NOMO-1 treated with dmso at 0.1 percent for 144 hours (cell line): Measurements from ENCODE around the gene FANCB.

Source experiments
- DNase-seq: peaks from one replicate; lab custom pipeline; 2025; ENCODE audit not compliant: unreplicated experiment; lab: John Stamatoyannopoulos, UW

The FANCB gene

DNA sequence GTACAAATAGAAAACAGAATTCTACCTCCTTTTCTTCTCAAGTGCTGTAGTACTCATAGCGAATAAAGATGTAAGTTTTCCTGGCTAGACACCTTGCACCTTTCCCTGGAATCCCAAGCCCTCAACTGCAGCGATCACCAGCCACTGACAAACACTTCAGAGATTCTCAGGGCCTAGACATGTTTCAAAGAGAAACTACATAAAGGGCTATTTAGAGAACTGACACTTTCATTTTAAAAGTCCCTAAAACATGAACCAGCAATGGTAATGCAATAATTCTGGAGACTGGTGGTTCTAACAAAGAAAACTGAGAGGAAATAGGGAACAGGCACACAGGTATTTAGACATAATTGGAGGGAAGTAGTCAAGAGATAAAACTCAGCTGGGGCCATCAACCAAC lies 35.7 kb downstream of the FANCB start:
- no peak for DNase-seq

DNA sequence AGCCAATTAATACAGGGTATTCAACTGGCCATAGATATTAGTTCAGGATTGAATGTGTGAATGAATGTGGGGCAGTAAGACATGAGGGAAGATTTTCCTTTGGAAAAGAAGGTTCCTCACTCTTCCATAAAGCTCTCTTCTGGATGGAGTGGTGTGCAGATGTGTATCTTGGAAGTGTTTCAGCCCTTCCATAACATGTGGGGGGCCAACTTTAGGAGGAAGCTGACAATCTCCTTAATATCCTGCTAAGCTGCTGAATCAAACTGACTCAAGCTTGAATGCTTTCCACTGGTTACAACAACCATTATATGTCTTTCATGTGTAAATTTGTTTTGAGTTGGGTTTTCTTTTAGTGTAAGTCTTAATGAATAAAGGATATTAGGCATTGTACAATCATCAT lies 40.3 kb downstream of the FANCB start:
- no peak for DNase-seq

DNA sequence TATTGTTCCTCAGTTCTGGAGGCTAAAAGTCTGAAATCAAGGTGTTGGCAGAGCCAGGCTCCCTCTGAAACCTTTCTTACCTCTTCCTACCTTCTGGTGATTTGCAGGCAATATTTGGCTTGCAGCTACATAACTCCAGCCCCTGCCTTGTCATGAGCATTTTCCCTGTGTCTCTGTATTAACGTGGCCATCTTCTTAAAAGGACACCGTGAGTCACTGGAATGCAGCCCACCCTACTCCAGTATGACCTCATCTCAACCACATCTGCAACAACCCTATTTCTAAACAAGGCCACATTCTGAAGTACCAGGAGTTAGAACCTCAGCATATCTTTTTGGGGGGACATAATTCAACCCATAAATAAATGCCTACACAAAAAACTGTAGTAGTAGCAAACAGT lies 40.7 kb downstream of the FANCB start:
- DNase-seq = no peak

DNA sequence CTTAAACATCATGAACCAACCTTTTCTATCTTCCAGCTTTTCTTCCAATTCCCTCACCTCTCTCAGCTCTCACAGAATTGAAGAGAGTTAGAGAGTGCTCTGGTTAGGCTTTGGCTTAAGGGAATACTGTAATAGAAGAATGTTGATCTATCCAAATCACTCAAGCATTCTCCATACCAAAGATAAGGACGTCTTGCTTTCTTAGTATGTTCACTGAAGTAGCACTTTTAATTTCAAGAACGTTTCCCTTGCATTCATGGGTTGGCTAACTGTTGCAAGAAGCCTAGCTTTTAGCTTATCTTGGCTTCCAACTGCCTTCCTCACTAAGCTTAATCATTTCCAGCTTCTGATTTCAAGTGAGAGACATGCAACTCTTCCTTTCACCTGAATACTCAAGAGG lies 43.2 kb downstream of the FANCB start:
- no peak for DNase-seq

GRCh38 chrX:14826319-14826718 lies 46.5 kb downstream of the FANCB start:
- DNase-seq = no peak

- DNase-seq = no peak
Measured at GRCh38 chrX:14825851-14826250, 47.0 kb downstream of the FANCB start.

- no peak for DNase-seq
Measured at GRCh38 chrX:14819769-14820168, 53.1 kb downstream of the FANCB start.

- DNase-seq = peak; percentile 3
Measured at GRCh38 chrX:14817571-14817970, 55.3 kb downstream of the FANCB start.

DNA sequence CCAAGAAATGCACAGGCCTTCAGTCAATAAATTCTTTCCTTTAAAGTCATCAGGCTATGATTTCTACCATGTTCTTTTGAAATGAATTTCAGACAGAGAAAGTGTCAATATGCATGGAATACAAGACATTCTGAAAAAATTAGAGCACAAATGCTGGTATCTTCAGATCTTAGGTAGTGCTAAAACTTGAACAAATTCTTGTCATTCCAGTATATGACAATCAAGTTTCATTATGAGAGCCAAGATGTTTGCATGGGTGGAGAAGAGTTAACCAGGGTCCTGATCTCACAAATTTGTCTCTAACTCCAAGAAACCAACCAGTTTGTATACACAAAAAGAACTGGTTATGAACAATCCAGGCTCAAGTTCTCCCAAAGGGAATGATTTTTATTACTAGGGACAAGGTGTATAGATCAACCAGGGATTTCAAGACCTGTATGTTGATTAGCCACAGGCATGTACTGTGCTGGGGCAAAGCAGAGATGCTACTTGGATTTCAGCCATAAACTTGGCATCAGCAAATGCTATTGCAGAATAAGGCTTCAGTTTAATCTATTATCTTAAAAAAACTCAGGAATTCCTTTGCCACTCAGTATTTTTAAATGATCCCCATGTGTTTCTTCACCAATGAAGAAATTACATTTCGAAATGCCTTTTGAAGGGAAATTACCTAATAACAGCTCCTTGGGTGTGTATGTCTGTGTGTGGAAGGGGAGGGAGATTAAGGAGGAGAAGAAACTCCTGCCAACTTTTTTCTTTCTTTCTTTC lies 69.7 kb downstream of the FANCB start:
- DNase-seq = peak; percentile 20

DNA sequence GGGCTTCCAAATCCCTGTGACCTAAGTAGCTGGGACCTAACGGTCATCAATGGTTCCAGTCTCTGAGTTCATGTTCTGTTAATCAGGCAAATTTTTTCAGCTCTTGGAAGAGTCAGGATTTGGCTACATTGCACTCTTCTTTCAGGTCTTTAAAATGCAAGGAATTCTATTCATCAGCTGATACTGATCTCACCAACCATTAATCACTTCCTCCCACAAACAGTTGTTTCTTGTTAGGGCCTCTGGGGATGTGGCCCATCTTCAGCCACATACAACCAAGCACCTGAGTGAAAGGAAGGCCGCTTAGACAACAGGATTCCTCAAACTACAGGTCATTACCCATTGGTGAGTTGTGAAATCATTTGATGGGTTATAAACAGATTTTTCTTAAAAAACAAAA lies 71.7 kb downstream of the FANCB start:
- DNase-seq = no peak

DNA sequence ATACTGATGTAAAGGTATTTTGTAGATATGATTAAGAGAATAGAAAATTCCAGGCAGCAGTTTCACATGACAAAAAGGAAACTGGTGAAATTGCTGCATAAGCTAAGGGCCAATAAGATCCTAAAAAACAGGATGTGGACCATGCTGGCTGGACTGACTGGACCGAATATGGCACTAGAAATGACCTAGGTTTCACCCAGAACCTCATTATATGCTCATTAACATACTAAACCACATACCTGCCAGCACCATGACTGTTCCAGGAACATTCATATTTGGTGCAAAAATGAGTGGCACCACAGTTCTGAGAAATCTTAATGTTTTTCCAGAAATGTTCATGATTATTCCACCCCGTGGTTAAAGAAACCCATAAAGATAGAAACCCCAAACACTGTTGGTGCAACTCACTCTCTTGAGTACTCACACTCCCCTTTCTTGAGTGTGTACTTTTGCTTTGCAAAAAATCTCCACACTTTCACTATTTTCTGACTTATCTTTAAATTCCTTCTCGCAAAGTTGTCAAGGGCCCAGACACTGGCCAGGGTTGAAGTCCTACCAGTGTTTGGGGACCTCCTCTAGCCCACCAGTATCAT lies 74.0 kb downstream of the FANCB start:
- no peak for DNase-seq
